ENCODE data around the gene NUTM2G.
"Not testable (repeated sequence)": the region's sequence is repeated elsewhere in the genome, so short reads cannot be mapped to it uniquely, and the experiment has no call there.

Gene NUTM2G

GRCh38 chr9:96928543-96928942, at the start of gene NUTM2G:
TSS of gene NUTM2G (plus strand) at chr9:96928843. CDS start at chr9:96929025, 182 bp downstream.
- not testable (repeated sequence) for DNase-seq

- no peak for DNase-seq
Measured at GRCh38 chr9:96883922-96884321, 44.7 kb upstream of the NUTM2G start.

DNA sequence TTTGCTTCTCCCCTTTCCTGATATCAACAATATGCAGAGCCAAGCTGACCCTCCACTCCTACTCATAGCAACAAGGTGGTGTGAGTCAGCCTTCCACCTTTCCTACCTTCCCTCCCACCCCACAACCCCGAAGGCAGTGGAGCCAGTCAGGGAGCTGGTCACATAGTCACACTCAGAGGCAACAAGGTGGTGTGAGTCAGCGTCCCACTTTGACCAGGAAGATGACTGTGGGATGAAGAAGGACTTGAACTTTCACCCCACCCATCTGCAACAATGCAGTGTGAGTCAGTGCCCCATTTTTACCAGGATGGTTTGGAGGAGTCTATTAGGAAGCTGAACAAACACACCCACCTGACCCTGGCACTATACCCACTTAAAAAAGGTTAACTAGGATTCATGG, 44.2 kb upstream of the NUTM2G start:
- DNase-seq: no peak

GRCh38 chr9:96885424-96885823, 43.2 kb upstream of the NUTM2G start:
- no peak for DNase-seq

DNA sequence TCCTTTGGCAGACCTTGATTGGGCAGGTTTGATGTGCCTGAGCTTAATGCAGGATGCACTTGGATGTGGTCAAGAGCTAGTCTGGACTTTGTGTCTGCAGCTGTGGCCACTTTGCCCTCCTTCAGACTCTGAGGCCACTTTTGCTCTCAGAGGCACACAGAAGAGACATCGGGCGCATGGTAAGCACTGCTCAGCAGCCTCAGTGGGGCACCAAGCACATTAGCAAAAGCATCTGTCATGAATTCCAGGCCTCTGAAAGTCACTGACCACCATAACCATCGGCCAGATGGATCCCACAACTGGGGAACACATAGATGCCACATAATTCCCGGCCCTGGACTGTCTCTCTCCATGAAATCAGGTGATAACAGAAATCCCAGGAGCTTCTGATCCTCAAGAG, 40.1 kb upstream of the NUTM2G start:
- no peak for DNase-seq

DNA sequence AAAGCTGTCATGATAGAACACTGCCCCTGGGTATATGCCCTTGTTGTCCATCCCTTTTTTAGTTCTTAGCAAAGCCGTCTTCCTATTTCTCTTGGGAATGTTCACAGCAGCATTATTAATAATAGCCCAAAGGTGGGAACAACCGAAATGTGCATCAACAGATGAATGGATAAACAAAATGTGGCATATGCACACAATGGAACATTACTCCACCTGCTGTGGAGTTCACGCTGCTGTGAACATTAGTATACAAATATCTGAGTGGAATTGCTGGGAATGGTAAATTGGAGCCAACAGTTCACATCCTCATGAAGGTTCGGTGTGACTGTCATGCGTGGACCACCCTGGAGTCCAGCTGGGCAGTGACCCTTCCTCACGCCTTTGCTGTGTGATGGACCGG, 36.5 kb upstream of the NUTM2G start:
- DNase-seq: no peak

DNA sequence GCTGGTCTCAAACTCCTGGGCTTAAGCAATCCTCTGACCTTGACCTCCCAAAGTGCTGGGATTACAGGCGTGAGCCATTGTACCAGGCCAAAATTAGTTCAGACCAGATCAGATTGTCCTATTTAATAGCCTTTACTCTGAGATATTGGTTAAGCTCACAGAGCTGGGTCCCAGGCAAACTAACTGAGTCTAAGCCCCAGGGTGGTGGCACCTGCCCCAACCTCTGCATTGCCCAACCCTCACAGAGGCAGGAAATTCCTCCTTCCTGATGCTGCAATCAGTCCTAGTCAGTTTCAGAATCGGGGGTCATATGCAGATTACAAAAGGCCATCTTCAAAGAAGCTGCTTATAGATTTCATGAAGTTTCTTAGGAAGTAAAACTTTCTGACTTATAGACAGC, 28.6 kb upstream of the NUTM2G start:
- DNase-seq: not testable (repeated sequence)

DNA sequence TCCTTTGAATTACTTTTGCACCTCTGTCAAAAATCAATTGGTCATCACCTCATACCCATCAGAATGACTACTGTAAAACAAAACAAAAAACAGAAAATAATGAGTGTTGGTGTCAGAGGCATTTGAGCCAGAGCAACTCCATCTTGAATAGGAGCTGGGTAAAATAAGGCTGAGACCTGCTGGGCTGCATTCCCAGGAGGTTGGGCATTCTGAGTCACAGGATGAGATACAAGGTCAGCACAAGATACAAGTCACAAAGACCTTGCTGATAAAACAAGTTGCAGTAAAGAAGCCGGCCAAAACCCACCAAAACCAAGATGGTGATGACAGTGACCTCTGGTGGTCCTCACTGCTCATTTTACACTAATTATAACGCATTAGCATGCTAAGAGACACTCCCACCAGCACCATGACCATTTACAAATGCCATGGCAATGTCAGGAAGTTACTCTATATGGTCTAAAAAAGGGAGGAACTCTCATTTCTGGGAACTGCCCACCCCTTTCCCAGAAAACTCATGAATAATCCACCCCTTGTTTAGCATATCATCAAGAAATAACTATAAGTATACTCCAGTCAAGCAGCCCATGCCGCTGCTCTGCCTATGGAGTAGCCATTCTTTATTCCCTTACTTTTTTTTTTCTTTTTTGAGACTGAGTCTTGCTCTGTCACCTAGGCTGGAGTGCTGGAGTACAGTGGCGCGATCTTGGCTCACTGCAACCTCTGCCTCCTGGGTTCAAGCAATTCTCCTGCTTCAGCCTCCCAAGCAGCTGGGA, 23.5 kb upstream of the NUTM2G start:
- not testable (repeated sequence) for DNase-seq

DNA sequence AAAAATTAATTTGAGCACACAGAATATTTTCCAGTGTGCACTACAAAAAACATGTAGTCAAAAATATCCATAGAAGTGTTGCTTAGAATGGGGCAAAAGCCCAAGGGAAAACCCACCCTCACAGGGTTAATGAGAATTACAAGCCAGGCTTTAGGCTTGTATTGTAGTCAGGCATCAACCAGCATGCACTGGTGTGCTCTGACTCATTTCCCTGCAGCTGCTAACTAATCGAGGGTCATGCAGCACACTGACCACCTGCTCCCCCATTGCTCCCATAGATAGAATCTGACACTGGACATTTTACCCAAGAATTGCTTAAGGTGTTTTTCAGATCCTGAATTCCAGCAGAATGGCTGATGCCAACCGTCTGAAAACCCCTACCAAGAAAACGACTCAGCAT, 20.2 kb upstream of the NUTM2G start:
- DNase-seq: not testable (repeated sequence)

GRCh38 chr9:96915539-96915938, 13.1 kb upstream of the NUTM2G start:
- not testable (repeated sequence) for DNase-seq

DNA sequence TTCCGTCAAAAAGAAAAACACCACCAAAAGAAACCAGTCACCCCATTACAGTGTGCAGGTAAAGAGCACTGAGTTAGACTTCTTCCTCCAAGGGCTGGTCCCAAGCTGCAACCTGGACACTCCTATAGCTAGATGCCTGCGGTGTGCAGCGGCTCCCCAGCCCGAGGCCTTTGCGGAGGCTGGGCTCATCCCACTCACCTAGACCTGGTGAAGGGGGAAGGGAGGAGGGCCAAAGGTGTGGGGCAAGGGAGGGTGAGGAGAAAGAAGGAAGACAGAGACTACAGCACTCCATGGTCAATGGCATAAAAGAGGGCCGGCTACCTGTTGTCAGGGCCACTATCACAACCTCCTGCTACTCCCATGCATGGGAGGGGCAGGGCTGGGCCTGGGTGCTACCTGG, 12.1 kb upstream of the NUTM2G start:
- DNase-seq: not testable (repeated sequence)

DNA sequence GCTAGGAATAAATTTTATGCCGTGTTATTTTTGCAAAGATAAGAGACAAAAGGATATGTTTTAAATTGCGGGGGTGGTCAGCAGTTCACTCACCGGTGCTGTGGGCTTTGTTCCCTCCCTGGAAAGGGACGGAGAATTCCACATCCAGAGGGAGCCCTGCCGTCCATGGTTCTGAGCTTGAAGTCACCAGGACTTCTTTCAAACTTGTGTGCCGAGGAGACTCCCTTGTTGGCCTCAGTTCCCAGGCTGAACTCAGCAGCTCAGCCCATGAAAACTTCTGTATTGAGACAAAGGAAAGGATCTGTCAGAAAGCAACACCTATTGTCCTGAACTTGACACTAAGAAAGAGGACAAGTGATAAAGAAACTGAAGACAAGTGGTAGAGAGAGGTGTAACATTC, 10.1 kb upstream of the NUTM2G start:
- not testable (repeated sequence) for DNase-seq

GRCh38 chr9:96920803-96921202, 7.8 kb upstream of the NUTM2G start:
- not testable (repeated sequence) for DNase-seq

DNA sequence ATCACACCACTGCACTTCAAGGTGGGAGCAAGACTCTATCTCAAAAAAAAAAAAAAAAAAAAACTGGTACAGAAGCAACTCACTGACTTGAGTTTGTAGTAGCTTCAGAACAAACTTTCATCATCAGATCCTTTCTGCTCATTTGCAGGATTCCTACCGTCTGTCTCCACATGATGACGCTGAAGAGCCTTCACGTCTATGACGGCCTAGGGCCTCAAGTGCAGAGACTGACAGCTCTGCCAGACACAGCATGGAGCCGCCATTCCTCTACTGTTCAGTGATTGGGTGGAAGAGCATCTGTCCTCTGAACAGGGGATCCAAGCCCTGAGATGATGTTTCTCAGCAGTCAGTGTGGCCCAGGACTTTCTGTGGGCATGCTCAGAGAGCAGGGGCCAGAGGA, 3.1 kb upstream of the NUTM2G start:
- not testable (repeated sequence) for DNase-seq

DNA sequence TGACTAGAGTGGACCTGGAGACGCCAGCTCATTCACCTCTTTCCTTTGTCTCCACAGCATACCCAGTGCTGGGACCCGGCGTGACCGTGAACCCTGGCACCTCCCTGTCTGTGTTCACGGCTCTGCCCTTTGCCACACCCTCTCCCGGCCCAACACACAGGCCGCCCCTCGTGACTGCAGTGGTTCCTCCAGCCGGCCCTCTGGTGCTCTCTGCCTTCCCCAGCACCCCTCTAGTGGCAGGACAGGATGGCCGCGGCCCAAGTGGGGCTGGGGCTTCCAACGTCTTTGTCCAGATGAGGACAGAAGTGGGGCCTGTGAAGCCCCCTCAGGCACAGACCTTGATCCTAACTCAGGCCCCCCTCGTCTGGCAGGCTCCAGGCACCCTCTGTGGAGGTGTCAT, 3.0 kb downstream of the NUTM2G start:
- DNase-seq: not testable (repeated sequence)

DNA sequence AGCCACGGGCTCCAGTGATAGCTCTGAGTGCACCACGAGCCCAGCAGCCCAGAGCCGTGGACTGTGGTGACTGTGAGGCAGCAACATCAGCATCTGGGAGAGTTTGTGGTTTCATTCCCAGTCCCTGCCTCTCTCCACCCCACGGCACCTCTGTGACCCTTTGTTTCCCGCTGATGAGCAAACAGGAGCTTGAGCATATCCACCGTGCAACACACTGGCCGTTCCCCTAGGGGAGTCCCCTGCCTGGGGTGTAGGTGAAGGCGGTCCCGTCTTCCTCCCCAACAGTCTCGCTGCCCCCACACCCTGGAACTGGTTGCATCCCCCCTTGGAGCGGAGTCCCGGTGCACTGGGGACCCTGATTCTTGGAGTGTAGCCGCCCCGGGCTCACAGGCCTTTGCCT, 5.5 kb downstream of the NUTM2G start:
- not testable (repeated sequence) for DNase-seq

DNA sequence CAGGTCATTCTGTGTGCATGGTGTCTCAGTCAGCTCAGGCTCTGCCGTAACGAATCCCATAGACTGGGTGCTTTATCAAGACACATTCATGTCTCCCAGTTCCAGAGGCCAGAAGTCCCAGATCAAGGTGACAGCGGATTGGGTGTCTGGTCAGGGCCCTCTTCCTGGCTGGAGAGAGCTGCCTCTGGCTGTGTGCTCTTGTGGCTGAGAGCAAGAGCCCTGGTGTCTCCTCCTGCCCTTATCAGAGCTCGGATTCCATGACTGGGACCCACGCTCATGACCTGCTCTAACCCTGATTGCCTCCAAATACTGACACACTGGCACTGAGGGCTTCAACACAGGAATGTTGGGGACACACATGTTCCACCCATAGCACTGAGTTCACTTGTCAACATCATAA, 6.1 kb downstream of the NUTM2G start:
- not testable (repeated sequence) for DNase-seq

DNA sequence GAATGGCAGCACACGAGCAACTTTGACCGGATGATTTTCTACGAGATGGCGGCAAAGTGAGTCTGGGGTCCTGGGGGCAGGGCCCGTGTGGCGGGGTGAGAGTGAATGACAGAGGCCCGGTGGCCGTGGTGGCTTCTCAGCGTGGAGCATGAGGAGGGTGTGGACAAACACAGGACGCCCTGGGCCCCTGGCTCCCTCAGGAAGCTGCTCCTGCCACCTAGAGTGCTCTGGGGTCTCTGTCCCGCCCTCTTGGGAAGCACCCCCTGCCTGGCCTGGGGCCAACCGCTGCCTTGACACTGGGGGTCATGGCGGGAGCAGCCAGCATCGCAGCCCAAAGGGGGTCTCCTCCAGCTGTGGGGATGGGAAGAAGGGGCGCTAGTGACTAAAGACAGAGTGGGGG, 6.8 kb downstream of the NUTM2G start:
- not testable (repeated sequence) for DNase-seq

DNA sequence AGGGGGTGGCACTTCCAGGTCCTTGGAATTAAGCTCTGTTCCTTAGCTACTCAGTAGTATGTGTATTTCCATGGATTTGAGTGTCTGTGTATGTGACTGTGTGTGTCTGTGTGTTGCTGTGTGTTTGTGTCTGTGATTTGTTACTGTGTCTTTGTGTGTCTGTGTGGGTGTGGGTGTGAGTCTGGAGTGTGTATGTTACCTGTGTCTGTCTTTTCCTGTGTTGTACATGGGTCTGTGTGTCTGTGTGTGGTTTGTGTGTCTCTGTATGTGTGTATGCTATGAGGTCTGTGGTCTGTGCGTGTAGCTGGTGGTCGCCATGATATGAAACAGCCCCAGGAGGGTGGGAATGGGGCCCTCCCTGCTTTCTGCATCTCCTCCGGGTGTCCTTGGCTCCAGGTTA, 8.8 kb downstream of the NUTM2G start:
- DNase-seq: not testable (repeated sequence)

- DNase-seq: not testable (repeated sequence)
Measured at GRCh38 chr9:96938957-96939665, 10.5 kb downstream of the NUTM2G start.

- not testable (repeated sequence) for DNase-seq
Measured at GRCh38 chr9:96940982-96941381, 12.3 kb downstream of the NUTM2G start.

GRCh38 chr9:96941628-96942027, 13.0 kb downstream of the NUTM2G start:
- DNase-seq: not testable (repeated sequence)

DNA sequence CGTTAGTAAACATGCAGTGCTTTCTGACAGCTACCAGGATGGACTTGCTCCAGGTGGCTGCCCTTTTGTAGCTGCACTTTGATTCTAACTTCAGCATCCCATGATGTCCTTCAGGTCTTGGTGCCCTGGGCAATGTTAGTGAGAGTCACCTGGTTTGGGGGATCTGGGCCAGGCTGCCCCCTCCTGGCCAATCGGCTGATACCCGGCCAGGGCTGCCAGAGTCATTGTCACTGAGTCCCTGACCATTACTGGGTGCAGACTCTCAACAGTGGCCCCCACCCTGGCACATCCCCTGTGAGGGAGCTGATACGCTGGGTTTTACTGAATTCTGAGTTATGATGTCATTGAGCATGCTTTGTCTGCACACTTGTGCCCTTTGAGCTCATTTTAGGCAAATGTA, 13.5 kb downstream of the NUTM2G start:
- DNase-seq: not testable (repeated sequence)

Measured in hypothalamus (tissue), 51 donors.